GM18868 (cell line): ENCODE measurements around the gene VPS54.

Source experiments
- ATAC-seq: cut with Tn5 transposase; IDR thresholded peaks from one replicate; pipeline ENCODE4 v1.9.1; 2021; ENCODE audit warnings: mild to moderate bottlenecking, moderate library complexity; ENCODE audit not compliant: unreplicated experiment

The VPS54 gene

GRCh38 chr2:63846487-63846886, 172.7 kb downstream of the VPS54 start:
- ATAC-seq, result no peak

GRCh38 chr2:63845866-63846265, 173.4 kb downstream of the VPS54 start:
- no peak for ATAC-seq

- ATAC-seq, result no peak
These were observed 174.6 kb downstream of the VPS54 start for GRCh38 chr2:63844616-63845015.

- ATAC-seq, result no peak
These were observed 175.4 kb downstream of the VPS54 start for GRCh38 chr2:63843791-63844190.

- ATAC-seq, result no peak
These were observed 176.1 kb downstream of the VPS54 start for GRCh38 chr2:63843093-63843492.

- ATAC-seq, result no peak
These were observed 176.8 kb downstream of the VPS54 start for GRCh38 chr2:63842149-63843061.
